LHCN-M2 (cell line): Measurements from ENCODE around the gene KLHDC8A. TPM values are rescaled to one million over a fixed set of nuclear protein-coding genes. Genes with fewer than 3 reads are reported as not detected.
"Not testable (repeated sequence)": the region's sequence is repeated elsewhere in the genome, so short reads cannot be mapped to it uniquely, and the experiment has no call there.

ENCODE experiments used
- DNase-seq: peaks from one replicate; pipeline ENCODE4 v3.0.0-alpha.2; 2012; ENCODE audit warnings: low read depth
- total RNA-seq: library from RNA; depleted of rRNA; stranded (reverse); fragments of >200 nt; gene quantifications from 2 replicates; pipeline ENCODE4 v1.2.3, GENCODE V29; 2014

Gene KLHDC8A
- total RNA-seq, 1 experiment from 2014 or later = not detected

GRCh38 chr1:205371871-205372660 is 15.3 kb upstream of the KLHDC8A start:
- DNase-seq = no peak

GRCh38 chr1:205370780-205371179 is 14.1 kb upstream of the KLHDC8A start:
- no peak for DNase-seq

- no peak for DNase-seq
Measured at GRCh38 chr1:205369701-205370123, 13.0 kb upstream of the KLHDC8A start.

- no peak for DNase-seq
Measured at GRCh38 chr1:205368478-205368877, 11.8 kb upstream of the KLHDC8A start.

- DNase-seq = no peak
Measured at GRCh38 chr1:205365945-205366463, 9.3 kb upstream of the KLHDC8A start.

- DNase-seq = not testable (repeated sequence)
Measured at GRCh38 chr1:205365086-205365485, 8.4 kb upstream of the KLHDC8A start.

GRCh38 chr1:205360891-205361290 is 4.2 kb upstream of the KLHDC8A start:
- DNase-seq = no peak

- DNase-seq = no peak
Measured at GRCh38 chr1:205359771-205360565, 3.2 kb upstream of the KLHDC8A start.

GRCh38 chr1:205358579-205358978 is 1.9 kb upstream of the KLHDC8A start:
- DNase-seq = no peak

GRCh38 chr1:205357567-205357966 is 845 bp upstream of the KLHDC8A start:
- no peak for DNase-seq

- DNase-seq = no peak
Measured at GRCh38 chr1:205355075-205355453, 1.7 kb downstream of the KLHDC8A start.

- DNase-seq = peak; percentile 65
Measured at GRCh38 chr1:205354259-205355074, 2.3 kb downstream of the KLHDC8A start.

- no peak for DNase-seq
Measured at GRCh38 chr1:205353612-205354011, 3.1 kb downstream of the KLHDC8A start.

- no peak for DNase-seq
Measured at GRCh38 chr1:205353191-205353590, 3.5 kb downstream of the KLHDC8A start.

- no peak for DNase-seq
Measured at GRCh38 chr1:205351984-205352713, 4.6 kb downstream of the KLHDC8A start.

GRCh38 chr1:205350691-205351141 is 6.0 kb downstream of the KLHDC8A start:
- no peak for DNase-seq

- no peak for DNase-seq
Measured at GRCh38 chr1:205350124-205350523, 6.6 kb downstream of the KLHDC8A start.

GRCh38 chr1:205348554-205349487 is 7.9 kb downstream of the KLHDC8A start:
- no peak for DNase-seq

GRCh38 chr1:205346956-205347574 is 9.7 kb downstream of the KLHDC8A start:
- DNase-seq = no peak
